ENCODE results near the gene TAOK2.

DNA sequence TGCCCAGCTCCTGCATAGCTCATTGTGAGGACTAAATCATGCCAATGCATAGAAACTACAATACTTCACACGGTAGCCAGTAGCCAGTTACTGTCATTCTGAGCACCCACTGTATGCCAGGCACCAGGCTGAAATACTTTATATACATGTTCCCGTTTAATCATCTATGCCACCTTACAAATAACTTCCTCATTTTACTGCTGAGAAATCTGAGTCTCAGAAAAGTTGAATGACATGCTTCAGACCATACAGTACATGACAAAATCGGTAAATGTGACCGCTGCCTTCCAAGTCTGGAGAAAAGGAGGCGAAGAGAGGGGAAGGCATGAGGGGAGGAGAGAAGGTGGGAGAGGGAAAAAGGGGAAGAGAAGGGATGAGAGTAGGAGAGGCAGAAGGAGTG is 66.6 kb downstream of the TAOK2 start:
- TF ChIP-seq, protein P1, sequence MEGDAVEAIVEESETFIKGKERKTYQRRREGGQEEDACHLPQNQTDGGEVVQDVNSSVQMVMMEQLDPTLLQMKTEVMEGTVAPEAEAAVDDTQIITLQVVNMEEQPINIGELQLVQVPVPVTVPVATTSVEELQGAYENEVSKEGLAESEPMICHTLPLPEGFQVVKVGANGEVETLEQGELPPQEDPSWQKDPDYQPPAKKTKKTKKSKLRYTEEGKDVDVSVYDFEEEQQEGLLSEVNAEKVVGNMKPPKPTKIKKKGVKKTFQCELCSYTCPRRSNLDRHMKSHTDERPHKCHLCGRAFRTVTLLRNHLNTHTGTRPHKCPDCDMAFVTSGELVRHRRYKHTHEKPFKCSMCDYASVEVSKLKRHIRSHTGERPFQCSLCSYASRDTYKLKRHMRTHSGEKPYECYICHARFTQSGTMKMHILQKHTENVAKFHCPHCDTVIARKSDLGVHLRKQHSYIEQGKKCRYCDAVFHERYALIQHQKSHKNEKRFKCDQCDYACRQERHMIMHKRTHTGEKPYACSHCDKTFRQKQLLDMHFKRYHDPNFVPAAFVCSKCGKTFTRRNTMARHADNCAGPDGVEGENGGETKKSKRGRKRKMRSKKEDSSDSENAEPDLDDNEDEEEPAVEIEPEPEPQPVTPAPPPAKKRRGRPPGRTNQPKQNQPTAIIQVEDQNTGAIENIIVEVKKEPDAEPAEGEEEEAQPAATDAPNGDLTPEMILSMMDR (IDR thresholded peaks at IDR 0.05; ENCODE audit: low read length) = no peak
- no peak for TF ChIP-seq EZH2 (IDR thresholded peaks at IDR 0.05; ENCODE audit: borderline replicate concordance, low read length)

Measured in OCI-LY1 (cell line).